HG02642 (cell line): ENCODE data around the gene HS6ST1.

Source experiments
- ATAC-seq: cut with Tn5 transposase; IDR thresholded peaks from one replicate; pipeline ENCODE4 v1.9.1; 2021; ENCODE audit warnings: mild to moderate bottlenecking; ENCODE audit not compliant: unreplicated experiment, poor library complexity

Gene HS6ST1

DNA sequence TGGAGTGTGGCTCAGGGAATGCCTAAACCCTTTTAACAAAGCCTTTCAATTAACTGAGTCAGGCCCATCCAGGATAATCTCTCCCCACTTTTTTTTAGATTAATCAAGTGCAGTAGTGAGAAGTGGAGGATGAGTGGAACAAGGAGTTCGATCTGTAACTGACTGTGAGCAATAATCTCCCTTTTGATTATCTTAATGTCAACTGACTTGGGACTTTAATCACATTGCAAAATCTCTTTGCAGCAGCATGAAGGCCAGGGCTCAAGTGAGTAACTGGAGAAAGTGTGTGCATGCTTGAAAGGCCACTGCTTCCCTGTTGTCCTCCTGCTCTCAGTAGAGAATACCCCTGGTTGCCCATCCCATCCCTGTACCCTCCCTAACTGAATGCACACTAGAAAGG, 32.1 kb upstream of the HS6ST1 start:
- ATAC-seq: no peak

DNA sequence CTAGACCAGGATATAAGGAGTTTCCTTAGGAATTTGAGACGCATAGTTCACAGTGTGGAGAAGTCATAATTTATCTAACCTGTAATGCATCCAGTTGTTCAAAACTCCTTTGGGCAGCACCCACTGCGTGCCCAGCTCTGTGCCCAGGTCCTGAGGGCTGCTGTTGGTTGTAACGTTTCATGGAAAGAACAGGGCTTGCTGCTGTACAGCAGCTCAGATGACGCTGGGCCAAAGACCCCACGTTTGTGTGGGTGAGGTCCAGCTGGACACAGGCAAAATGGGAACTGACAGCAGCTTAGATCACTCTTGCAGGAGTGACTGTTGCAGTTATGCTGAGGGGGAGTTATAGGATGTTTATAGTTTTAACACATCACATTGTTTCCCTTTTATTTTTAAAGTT, 30.0 kb upstream of the HS6ST1 start:
- no peak for ATAC-seq

DNA sequence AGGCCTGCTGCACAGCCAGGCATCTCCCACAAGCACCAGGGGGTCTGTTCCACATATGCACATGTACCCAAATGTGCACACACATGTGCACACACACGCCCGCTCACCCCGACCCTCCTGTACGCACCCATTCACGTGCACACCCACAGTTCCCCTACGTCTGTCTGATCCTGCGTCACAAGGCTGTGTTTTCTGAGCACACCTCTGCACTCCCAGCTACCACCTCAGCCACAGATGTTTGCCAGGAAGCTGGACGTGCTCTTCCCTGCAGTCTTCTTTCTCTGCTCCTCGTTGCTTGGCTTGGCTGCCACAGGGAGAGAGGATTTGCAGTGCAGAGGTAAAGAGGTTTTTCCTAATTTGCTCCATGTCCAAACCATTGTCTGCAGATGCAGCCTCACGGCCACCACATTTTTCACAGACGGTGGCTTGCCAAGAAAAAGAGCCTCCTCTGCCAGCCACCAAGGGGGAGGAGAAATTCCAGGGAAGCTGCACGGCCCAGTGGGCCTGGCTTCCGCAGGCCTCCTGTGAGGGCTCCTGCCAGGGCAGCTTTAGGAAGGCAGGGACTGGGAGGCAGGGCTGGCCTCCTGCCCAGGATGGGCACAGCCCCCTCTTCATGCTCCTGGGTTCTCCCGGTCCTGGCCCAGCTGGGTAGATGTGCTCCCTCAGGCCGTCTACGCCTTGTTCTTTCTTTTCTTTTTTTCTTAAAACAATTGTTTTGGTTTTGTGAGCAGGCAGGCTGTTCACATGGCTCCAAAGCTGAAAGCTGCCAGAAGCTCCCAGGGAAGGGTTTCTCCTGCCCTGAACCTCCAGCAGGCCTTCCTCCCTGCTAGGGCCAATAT, 29.3 kb upstream of the HS6ST1 start:
- no peak for ATAC-seq

DNA sequence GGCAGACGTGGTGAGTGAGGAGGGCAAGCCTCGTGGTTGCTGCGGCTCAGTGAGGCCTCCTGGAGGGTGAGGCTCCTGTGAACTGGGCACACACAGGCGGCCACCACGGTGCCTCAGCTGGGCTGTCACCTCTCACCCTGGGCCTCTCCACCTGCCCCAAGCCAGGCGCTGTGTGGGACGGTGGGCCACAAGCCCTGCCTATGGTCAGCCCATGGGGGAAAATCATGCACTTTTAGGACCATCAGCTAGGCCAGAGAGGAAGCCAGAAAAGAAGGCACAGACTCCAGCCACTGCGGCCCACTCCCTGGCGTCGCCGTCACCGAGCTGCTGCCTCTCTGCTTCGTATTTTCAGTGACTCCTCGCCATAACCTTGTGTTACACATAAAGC, 28.5 kb upstream of the HS6ST1 start:
- ATAC-seq: no peak

DNA sequence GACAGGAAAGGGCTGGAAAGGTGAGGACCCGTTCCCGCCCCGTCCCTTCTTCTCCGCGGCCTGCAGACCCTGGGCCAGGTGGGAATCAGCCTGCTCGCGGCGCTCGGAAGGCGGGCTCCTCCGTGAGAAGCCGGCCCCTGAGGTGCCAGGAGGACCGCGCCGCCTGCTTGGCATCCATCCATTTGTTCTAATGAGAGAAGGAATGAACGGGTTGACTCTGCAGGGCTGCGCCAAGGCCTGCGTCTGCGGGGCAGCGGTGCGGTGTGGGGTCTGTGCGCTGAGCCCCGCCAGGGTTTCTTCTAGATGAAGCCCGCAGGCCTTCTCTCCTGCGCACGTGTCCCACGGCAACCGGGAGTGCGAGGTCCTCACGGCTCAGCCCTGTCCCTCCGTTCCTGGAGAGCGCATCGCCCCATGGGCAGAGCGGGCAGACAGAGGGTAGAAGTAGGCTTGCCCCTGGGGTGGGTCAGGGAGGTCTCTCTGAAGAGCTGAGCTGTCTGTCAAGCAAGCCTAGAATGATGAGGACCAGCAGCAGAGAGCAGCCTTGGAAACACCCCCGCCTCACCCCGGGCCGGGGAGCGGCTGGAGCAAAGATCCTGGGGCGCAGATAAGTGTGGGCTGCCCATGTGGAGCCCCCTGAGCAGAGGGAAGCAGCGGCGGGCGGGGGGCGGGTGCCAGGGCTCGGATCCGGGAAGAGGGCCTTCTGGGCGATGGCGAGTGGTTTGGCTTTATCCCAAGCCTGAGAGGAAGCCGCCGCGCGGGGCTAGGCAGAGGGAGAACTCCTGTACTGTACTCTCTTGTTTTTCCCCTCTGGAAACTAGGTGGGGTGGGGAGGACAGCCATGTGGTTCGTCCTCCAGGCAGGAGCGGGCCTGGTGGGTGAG, 27.9 kb upstream of the HS6ST1 start:
- no peak for ATAC-seq

DNA sequence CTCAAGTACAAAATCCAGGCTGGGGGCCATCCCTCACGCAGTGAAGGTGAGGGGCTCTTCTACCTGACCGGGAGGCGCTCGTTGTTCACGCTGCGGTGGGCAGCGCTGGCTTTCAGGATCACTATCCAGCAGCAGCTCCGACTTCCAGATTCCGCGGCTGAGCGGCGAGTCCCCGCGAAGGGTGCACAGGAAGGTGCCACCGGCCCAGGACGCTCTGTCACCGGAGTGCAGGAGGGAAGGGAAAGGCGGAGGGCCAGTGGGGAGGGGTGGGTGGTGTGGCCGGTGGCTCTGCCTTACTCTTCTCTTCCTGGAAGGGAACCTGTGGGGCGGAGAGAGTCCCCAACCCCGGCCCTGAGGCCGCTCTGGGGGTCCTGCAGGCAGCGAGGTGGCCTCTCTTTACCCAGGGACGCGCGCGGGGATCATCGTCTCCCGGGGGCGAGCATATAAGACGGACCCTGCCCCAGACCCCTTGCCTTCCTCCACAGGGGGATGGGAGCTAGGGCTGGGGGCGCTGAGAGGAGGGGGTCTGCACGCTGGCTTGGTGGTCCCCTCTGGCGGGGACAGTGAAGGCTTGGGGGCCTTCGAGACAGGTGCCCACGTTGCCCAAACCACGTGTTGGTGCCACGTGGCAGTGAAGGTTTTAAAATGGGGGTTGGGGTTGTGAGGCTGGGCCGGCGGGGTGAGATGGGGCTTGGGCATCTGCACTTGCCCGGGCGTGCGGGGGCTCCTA, 26.9 kb upstream of the HS6ST1 start:
- no peak for ATAC-seq

DNA sequence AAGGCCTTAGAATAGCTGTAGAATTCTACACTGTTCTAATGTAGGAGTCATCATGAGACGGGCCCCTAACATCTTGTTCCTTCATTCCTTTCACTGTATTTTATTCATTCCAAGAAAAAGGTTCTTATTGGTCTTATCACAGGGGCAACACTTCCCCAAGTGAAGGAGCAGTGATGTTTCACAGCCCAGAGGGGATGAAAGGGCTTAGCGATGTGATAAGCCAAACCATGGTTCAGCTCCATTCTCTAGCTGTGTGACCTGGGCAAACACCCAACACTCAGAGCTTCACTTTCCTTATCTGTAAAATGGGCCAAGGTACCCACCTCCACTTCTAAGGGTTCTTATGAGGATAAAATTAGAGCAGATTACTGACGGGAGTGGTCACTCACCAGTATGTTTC, 25.4 kb upstream of the HS6ST1 start:
- no peak for ATAC-seq

DNA sequence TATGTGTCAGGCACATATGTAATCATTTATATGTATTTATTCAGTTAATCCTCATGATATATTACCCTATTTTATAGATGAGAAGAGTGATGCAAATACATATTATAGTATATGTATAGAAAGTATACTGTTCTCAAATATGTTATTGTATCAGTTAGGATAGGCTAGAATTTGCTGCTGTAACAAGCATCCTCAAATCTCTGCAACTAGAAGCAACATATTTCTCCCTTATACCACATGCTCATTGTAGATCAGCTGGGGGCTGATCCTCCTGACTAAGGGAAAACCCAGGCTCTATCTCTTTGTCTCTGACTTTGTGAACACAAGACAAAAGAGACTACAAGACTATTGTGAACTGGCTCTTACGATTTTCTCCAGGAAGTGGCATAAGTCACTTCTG, 24.8 kb upstream of the HS6ST1 start:
- ATAC-seq: no peak

DNA sequence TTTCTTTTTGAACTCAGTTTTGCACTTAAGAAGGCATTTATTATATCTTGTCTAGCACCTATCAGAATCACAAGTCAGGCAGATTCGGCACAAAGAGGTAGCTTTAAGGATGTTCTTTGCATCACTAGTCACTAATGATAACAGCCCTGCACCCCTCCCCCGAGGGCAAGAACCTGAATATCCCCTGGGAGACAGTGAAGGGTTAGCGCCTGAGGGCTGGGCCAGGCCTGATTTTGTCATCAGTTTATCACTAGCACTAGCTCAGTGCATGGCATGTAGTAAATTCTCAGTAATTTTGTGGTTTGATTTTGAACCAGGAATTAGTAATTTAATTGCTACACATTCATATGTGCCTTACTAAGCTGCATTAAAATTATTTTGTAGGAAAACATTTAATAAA, 23.9 kb upstream of the HS6ST1 start:
- no peak for ATAC-seq

DNA sequence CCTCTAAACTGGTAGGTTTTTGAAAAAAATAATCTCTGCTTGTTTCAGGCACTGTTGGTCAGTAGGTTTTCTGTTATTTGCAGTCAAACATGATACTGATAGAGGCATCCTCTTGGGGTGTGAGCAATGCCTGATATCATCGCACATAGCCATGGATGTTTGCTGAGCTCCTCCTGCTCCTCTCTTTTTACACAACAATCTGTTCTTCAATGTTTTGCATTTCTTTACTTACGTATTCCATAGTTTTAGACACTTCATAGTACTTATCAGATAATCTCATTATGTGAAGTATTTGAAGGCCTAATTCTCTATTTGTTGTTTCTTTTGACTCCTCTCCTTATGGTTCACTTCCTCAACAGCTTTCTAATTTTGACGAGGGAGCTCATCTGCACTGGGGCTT, 23.0 kb upstream of the HS6ST1 start:
- no peak for ATAC-seq

DNA sequence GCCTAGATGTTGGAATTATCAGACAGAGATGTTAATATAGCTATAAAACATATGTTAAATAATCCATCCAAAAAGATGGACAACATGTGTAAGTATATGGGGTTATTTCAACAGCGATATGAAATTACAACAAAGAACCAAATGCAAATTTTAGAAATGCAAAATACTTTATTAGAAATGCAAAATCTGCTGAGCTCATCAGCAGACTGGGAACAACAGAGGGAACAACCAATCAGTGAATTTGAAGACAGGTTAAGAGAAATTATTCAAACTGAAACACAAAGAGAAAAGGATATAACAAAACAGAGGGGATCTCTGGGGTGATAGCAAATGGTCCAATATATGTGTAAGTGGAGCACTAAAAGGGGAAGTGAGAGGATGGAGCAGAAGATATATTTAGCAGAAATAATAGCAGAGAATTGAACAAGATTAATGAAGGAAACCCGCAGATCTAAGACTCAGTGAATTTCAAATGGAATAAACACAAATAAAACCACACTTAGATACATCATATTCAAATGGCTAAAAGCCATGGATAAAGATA, 13.5 kb upstream of the HS6ST1 start:
- ATAC-seq: no peak

DNA sequence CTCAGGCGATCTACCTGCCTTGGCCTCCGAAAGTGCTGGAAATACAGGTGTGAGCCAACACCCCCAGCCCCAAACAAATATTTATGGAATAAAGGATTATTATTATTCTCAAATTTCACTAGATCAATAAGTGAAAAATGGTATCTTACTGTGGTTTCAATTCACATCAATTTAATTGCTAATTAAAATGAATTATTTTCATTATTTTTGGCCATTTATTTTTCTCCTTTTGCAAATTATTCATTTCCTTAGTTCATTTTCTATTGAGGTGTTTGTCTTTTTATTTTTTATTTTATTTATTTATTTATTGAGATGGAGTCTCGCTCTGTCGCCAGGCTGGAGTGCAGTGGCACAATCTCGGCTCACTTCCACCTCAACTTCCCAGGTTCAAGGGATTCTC, 11.9 kb upstream of the HS6ST1 start:
- ATAC-seq: no peak

DNA sequence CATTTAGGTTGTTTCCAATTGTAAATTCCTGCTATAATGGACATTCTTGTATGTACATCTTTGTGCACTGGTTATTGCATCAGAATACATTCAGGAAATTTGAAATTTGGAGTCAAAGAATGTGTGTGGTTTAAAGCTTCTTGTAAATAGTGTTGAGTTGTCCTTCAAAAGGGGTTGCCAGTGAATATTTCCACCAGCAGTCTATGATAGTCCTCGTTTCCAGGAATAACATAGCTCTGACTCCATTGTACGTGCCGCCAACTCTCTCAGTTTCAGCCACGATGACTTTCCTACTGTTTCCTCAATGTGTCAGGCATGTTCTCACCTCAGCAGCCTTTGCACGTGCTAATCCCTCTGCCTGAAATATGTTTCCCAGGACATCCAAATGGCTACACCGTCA, 10.9 kb upstream of the HS6ST1 start:
- ATAC-seq: no peak

DNA sequence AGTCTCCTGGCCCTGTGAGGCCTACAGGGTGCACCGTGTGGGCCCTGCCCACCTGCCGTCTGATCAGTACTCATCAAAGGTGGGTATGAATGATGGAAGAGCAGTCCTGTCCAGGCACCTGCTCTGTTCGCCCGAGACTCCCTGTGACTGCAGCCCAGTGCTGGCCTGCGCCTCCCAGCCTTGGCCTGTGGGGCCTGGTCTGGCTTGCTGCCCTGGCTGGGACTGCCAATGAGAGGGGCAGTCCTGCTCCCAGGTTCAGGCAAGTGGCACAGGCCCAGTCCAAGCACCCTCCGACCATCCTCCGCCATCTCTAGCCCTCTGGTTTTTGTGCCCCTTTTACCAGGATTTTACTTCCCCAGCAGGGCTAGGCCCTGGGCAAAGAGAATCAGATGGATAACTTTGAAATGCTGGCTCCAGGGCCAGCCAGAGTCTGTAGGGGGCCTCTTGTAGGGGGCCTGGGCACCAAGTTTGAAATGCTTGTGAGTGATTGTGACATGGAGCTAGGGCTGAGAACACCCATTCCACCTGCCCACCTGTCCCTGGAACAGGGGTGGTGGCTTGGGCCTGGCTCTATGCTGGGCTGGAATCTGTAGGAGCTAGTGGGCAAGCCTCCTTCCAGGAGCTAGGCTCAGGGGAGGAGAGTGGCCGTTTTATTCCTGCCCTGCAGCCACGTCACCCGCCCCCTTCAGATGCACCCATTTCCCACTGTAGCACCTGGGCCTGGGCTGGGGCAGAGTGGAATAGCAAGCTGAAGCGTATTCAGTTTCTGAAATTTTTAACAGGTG, 8.7 kb upstream of the HS6ST1 start:
- ATAC-seq: no peak

DNA sequence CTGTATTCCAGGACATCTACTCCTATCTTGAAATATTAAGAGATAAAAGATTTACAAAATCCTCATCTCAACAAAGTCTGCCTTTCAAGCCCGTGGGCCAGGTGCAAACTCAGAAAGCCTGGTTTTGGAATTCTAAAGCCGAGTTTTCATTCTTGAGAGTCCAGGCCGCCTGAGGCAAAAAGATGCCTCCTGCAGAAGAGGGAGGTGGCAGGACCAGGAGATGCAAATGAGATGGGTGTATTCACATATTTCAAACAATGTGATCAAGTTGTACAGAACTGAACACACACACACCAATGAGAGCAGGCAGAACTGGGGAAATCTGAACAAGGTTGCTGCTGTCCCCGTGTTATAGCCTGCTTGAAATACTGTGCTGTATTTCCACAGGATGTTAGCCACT, 7.7 kb upstream of the HS6ST1 start:
- no peak for ATAC-seq

DNA sequence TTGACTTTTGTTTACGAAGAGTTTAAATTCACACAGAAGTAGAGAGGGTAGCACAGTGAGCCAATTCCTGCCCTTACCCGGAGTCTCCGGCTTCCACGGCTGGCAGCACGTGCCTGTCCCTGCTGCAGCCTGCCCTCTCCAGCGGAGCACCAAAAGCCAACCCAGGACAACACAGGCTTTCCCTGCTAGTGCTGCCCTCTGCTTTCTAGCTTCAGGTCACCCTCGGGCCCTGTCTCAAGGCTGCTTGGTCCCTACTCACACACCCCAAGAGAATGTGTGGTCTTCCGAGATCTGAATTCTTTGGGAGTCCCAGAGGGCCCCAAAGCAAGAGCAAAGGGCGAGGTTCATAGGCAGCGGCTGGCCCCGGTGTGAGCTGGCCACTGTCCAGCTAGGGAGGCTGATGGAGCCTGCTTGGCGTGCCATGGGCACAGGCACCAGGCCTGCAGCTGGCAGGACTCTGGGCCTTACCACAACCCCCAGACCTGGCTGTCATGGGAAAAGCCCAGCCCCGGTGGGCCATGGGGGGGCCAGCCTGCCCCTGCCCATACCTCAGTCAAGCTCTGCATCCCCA, 7.0 kb upstream of the HS6ST1 start:
- ATAC-seq: no peak

DNA sequence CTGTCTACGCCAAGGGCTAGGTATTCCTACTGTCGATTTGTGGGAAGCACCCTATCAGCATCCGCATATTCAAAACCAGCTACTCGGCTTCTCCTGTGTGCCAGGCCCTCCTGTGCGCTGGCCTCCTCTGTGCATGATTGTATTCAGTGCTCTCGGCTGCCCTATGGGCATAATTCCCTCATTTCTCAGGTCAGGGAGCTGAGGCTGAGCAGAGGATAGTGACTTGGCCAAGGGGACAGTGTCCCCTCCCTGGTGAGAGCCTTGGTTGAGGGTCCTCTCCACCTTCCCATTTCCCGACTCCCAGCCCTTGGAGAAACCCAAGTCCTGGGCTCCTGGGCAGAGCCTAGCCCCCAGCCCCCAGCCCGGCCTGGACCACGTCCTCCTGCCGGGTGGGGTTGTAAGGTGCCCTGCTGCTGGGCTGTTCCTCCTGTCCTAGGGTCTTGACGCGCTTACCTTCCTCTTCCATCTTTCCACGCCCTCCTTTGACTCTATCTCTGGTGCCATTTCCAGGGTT, 6.3 kb upstream of the HS6ST1 start:
- ATAC-seq: no peak

DNA sequence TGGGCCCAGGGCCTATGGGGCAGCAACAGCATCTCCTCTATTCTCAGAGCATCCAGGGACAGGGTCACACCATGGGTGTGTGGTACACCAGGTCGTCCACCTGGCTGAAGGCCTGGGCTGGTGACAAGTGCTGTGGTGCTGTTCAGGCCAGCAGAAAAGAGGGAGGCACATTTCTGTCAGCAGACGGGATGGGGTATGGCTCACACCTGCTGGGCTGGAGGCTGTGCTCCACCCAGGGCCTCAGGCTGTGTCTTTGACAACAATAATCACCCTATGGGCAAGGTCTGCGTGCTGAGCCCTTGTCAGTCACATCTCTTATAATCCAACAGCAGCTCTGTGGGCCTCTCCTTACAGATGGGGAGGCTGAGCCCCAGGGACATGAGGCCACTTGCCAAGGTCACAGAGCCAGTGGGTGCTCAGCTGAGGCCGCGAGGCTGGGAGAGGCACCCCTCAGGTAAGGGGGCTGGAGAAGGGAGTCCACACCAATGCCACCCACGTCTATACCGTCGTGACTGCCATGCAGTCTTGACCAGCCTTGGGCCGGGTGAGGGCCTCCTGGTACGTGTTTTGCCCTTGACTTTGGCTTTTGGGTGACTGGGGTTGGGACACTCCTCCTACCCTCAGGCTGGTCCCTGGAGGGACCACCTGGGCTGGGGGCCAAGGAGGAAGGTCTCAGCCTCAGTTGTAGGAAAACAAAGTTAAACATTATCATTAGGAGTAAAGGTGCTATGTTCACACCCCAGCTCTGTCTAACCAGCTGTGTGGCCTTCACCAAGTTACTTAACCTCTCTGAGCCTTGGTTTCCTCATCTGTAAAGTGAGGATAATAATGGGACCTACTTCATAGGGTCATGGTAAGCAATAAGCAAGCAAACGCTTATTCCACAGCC, 5.6 kb upstream of the HS6ST1 start:
- no peak for ATAC-seq
